ENCODE measurements around the gene OR5K1. TPM values are rescaled to one million over a fixed set of nuclear protein-coding genes. Genes with fewer than 3 reads are reported as not detected.

Gene OR5K1
- polyA plus RNA-seq, 1 donor from 2014 or later = not detected

GRCh38 chr3:98434412-98434811, 28.6 kb upstream of the OR5K1 start:
- no peaks in the 10 kb centered on the region for H3K9me2 ChIP-seq (ENCODE audit: insufficient read depth, low read length)
- TF ChIP-seq TAF1 (IDR thresholded peaks at IDR 0.05; ENCODE audit: low read depth) (no peak), SMC3 (conservative IDR thresholded peaks at IDR 0.05; ENCODE audit: poor library complexity) (no peak), POLR2AphosphoS5 (IDR thresholded peaks at IDR 0.05) (no peak), RAD21 (conservative IDR thresholded peaks at IDR 0.05) (no peak), EP300 (conservative IDR thresholded peaks at IDR 0.05; ENCODE audit: poor library complexity, severe bottlenecking) (no peak), EZH2 (IDR thresholded peaks at IDR 0.05; ENCODE audit: borderline replicate concordance, insufficient read depth, low read length, poor library complexity, severe bottlenecking) (no peak), REST (IDR thresholded peaks at IDR 0.05; ENCODE audit: borderline replicate concordance) (no peak), MXI1 (conservative IDR thresholded peaks at IDR 0.05; ENCODE audit: poor library complexity, severe bottlenecking) (no peak)
- TF ChIP-seq, protein P1, sequence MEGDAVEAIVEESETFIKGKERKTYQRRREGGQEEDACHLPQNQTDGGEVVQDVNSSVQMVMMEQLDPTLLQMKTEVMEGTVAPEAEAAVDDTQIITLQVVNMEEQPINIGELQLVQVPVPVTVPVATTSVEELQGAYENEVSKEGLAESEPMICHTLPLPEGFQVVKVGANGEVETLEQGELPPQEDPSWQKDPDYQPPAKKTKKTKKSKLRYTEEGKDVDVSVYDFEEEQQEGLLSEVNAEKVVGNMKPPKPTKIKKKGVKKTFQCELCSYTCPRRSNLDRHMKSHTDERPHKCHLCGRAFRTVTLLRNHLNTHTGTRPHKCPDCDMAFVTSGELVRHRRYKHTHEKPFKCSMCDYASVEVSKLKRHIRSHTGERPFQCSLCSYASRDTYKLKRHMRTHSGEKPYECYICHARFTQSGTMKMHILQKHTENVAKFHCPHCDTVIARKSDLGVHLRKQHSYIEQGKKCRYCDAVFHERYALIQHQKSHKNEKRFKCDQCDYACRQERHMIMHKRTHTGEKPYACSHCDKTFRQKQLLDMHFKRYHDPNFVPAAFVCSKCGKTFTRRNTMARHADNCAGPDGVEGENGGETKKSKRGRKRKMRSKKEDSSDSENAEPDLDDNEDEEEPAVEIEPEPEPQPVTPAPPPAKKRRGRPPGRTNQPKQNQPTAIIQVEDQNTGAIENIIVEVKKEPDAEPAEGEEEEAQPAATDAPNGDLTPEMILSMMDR (IDR thresholded peaks at IDR 0.05; ENCODE audit: poor library complexity, severe bottlenecking) = no peak
- no peak overlapping the region for H3K9ac ChIP-seq (ENCODE audit: low read length)
- no peak overlapping the region for H3K4me2 ChIP-seq (ENCODE audit: low read length)
- no peak overlapping the region for H2AFZ ChIP-seq (ENCODE audit: low read depth, low read length)
- no peaks in the 10 kb centered on the region for H4K20me1 ChIP-seq (ENCODE audit: insufficient read depth)
- H3K9me3 ChIP-seq (ENCODE audit: low read length) = no peaks in the 10 kb centered on the region
- H3K27me3 ChIP-seq (ENCODE audit: insufficient read depth, low read depth, low read length) = no peaks in the 10 kb centered on the region
- no peaks in the 10 kb centered on the region for H3K36me3 ChIP-seq (ENCODE audit: insufficient read depth, low read length)
- no peaks in the 10 kb centered on the region for H3F3A ChIP-seq (ENCODE audit: insufficient read depth, low read length, poor library complexity, severe bottlenecking)
- H3K4me3 ChIP-seq (ENCODE audit: low read length) = no peak overlapping the region
- no peaks in the 10 kb centered on the region for H3K79me2 ChIP-seq (replicated peaks; ENCODE audit: insufficient read depth, low read length)
- H3K27ac ChIP-seq (ENCODE audit: low read length) = no peak overlapping the region

DNA sequence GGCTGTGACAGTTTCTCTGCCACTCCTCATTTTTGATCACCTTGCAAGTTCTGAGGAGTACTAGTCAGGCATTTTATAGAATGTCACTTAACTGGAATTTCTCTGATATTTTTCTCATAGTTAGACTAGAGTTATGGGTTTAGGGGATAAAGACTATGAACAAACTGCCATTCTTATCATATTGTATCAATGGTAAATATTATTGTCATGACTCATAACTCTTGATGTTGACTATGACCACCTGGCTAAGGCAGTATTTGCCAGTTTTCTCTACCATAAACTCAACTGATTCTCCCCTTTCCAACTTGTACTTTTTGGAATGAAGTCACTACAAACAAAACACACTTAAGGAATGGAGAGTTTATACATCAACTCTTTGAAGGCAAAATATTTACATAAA, 22.7 kb upstream of the OR5K1 start:
- Histone ChIP-seq H3K4me3 (ENCODE audit: low read length) (no peak overlapping the region), H3F3A (ENCODE audit: insufficient read depth, low read length, poor library complexity, severe bottlenecking) (no peaks in the 10 kb centered on the region), H3K27me3 (ENCODE audit: insufficient read depth, low read depth, low read length) (no peaks in the 10 kb centered on the region), H3K9me2 (ENCODE audit: insufficient read depth, low read length) (no peaks in the 10 kb centered on the region), H3K4me2 (ENCODE audit: low read length) (no peak overlapping the region), H3K27ac (ENCODE audit: low read length) (no peak overlapping the region), H3K9ac (ENCODE audit: low read length) (no peak overlapping the region), H3K9me3 (ENCODE audit: low read length) (no peaks in the 10 kb centered on the region), H3K79me2 (replicated peaks; ENCODE audit: insufficient read depth, low read length) (no peaks in the 10 kb centered on the region), H2AFZ (ENCODE audit: low read depth, low read length) (no peak overlapping the region), H3K36me3 (ENCODE audit: insufficient read depth, low read length) (no peaks in the 10 kb centered on the region), H4K20me1 (ENCODE audit: insufficient read depth) (no peaks in the 10 kb centered on the region)
- TF ChIP-seq EP300 (conservative IDR thresholded peaks at IDR 0.05; ENCODE audit: poor library complexity, severe bottlenecking) (no peak), REST (IDR thresholded peaks at IDR 0.05; ENCODE audit: borderline replicate concordance) (no peak), SMC3 (conservative IDR thresholded peaks at IDR 0.05; ENCODE audit: poor library complexity) (no peak), RAD21 (conservative IDR thresholded peaks at IDR 0.05) (no peak), POLR2AphosphoS5 (IDR thresholded peaks at IDR 0.05) (no peak), MXI1 (conservative IDR thresholded peaks at IDR 0.05; ENCODE audit: poor library complexity, severe bottlenecking) (no peak), TAF1 (IDR thresholded peaks at IDR 0.05; ENCODE audit: low read depth) (no peak), EZH2 (IDR thresholded peaks at IDR 0.05; ENCODE audit: borderline replicate concordance, insufficient read depth, low read length, poor library complexity, severe bottlenecking) (no peak)
- TF ChIP-seq, protein P1 (IDR thresholded peaks at IDR 0.05; ENCODE audit: poor library complexity, severe bottlenecking) = no peak

All from neural cell (in vitro differentiated cells).